ENCODE results near the gene MYPN. TPM values are rescaled to one million over a fixed set of nuclear protein-coding genes. Genes with fewer than 3 reads are reported as not detected.

The MYPN gene
- total RNA-seq, 3 donors from 2014 or later = 0.47 to 1.8 (median 0.93) TPM

- Histone ChIP-seq H3K4me3 (no peak overlapping the region), H3K9me3 (no peaks in the 10 kb centered on the region), H3K4me1 (ENCODE audit: low read depth) (no peaks in the 10 kb centered on the region), H3K36me3 (ENCODE audit: low read depth) (no peaks in the 10 kb centered on the region)
- ATAC-seq (no peak), DNase-seq (no peak)
- no peak for TF ChIP-seq CTCF (IDR thresholded peaks at IDR 0.05)
- intact Hi-C loops (cut with DNase I, micrococcal nuclease) = no loop called here
Measured at GRCh38 chr10:68103261-68103878, 5.9 kb upstream of the MYPN start.

- Histone ChIP-seq H3K36me3 (ENCODE audit: low read depth) (no peaks in the 10 kb centered on the region), H3K4me1 (ENCODE audit: low read depth) (no peaks in the 10 kb centered on the region), H3K4me3 (no peak overlapping the region), H3K9me3 (no peaks in the 10 kb centered on the region)
- DNase-seq (no peak), ATAC-seq (no peak)
- TF ChIP-seq CTCF (IDR thresholded peaks at IDR 0.05) = no peak
- intact Hi-C loops (cut with DNase I, micrococcal nuclease) = no loop called here
Measured at GRCh38 chr10:68103901-68104300, 5.4 kb upstream of the MYPN start.

GRCh38 chr10:68105820-68106219, 3.5 kb upstream of the MYPN start:
- no peak overlapping the region for H3K4me3 ChIP-seq
- TF ChIP-seq CTCF (IDR thresholded peaks at IDR 0.05) = no peak
- intact Hi-C loops (cut with DNase I, micrococcal nuclease) = no loop called here
- no peaks in the 10 kb centered on the region for H3K4me1 ChIP-seq (ENCODE audit: low read depth)
- no peaks in the 10 kb centered on the region for H3K36me3 ChIP-seq (ENCODE audit: low read depth)
- no peaks in the 10 kb centered on the region for H3K9me3 ChIP-seq
- DNase-seq (no peak), ATAC-seq (no peak)

- Histone ChIP-seq H3K36me3 (ENCODE audit: low read depth) (no peaks in the 10 kb centered on the region), H3K9me3 (no peaks in the 10 kb centered on the region), H3K4me1 (ENCODE audit: low read depth) (no peaks in the 10 kb centered on the region), H3K4me3 (no peak overlapping the region)
- intact Hi-C loops (cut with DNase I, micrococcal nuclease) = no loop called here
- no peak for ATAC-seq
- no peak for DNase-seq
- no peak for TF ChIP-seq CTCF (IDR thresholded peaks at IDR 0.05)
Measured at GRCh38 chr10:68106656-68107055, 2.6 kb upstream of the MYPN start.

- no peak for TF ChIP-seq CTCF (IDR thresholded peaks at IDR 0.05)
- DNase-seq (no peak), ATAC-seq (no peak)
- intact Hi-C loops (cut with DNase I, micrococcal nuclease) = no loop called here
- Histone ChIP-seq H3K4me3 (no peak overlapping the region), H3K9me3 (no peaks in the 10 kb centered on the region), H3K36me3 (ENCODE audit: low read depth) (no peaks in the 10 kb centered on the region), H3K4me1 (ENCODE audit: low read depth) (no peaks in the 10 kb centered on the region)
Measured at GRCh38 chr10:68107651-68108050, 1.6 kb upstream of the MYPN start.

- Histone ChIP-seq H3K4me1 (ENCODE audit: low read depth) (no peaks in the 10 kb centered on the region), H3K9me3 (no peaks in the 10 kb centered on the region), H3K36me3 (ENCODE audit: low read depth) (no peaks in the 10 kb centered on the region), H3K4me3 (no peak overlapping the region)
- no peak for TF ChIP-seq CTCF (IDR thresholded peaks at IDR 0.05)
- no peak for ATAC-seq
- no peak for DNase-seq
- intact Hi-C loops (cut with DNase I, micrococcal nuclease) = no loop called here
Measured at GRCh38 chr10:68108051-68108450, 1.2 kb upstream of the MYPN start.
